ENCODE results near the gene ASCL1.

DNA sequence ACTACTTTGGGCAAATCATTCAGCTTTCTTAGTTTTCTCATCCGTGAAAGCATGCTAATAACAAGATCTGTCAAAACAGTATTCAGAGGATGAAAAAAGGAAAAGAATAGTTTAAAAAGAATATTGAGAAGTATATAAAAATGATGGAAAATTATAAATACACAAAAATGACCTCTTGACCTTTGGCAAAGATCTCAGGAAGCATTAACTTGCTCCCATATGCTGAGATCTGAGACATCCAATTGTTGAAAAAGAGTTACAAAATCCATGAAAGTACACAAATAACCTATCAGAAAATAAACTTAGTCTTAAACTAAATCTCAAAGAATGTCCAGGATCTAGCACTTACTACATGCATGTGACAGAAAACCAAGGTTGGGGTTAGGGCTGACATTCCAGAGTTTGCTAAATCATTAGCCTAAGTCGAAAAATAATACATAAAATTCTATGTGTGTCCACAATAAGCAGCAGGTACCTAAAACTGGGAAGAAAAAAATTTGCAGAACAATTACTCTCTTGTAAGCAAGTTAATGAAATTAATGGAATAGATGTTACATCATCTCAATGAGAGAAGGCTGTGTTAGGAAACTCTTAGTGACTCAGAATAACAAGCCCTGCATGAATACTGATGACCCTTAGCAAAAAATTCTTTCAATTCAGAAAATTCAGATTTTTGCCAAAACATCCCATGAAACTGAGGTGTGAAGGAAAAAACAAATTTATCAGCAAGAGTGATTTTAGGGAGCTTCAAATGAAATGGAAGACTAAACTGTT is 43.8 kb upstream of the ASCL1 start:
- TF ChIP-seq CEBPB (tag; IDR thresholded peaks at IDR 0.05) (no peak), SMAD3 (CRISPR knock-in tag; conservative IDR thresholded peaks at IDR 0.05) (no peak), EP300 (IDR thresholded peaks at IDR 0.05; ENCODE audit: low read length) (no peak), SMC3 (conservative IDR thresholded peaks at IDR 0.05; ENCODE audit: insufficient read depth, low read depth, low read length) (no peak), TAF7 (tag; IDR thresholded peaks at IDR 0.05) (no peak), NR3C1 (CRISPR knock-in tag; IDR thresholded peaks at IDR 0.05) (no peak)
